HepG2 (cell line): ENCODE results near the gene LPO. TPM values are rescaled to one million over a fixed set of nuclear protein-coding genes. Genes with fewer than 3 reads are reported as not detected.

ENCODE experiments used
- ETV5 ChIP-seq: IDR thresholded peaks from 2 replicates; pipeline ENCODE4 v1.6.1; 2018; ENCODE audit warnings: missing biosample characterization, missing genetic modification reagents, inconsistent platforms, borderline replicate concordance
- HOXD1 ChIP-seq: sonication (generic); formaldehyde crosslinking; IDR thresholded peaks from 2 replicates; pipeline ENCODE4 v1.5.0; 2020; ENCODE audit warnings: missing genetic modification reagents
- JDP2 ChIP-seq: sonication (generic); formaldehyde crosslinking; IDR thresholded peaks from 2 replicates; pipeline ENCODE4 v1.8.1; 2022; ENCODE audit warnings: missing genetic modification reagents, borderline replicate concordance
- MTF1 ChIP-seq: sonication (generic); formaldehyde crosslinking; IDR thresholded peaks from 2 replicates; pipeline ENCODE4 v1.5.0; 2020; ENCODE audit warnings: missing genetic modification reagents
- NCOR1 ChIP-seq: fragments of 200-600 bp; sonication (generic); IDR thresholded peaks from 2 replicates; pipeline ENCODE4 v1.7.0; 2017; ENCODE audit warnings: antibody characterized with exemption, low read length, borderline replicate concordance
- PLSCR1 ChIP-seq: sonication (generic); formaldehyde crosslinking; IDR thresholded peaks from 2 replicates; pipeline ENCODE4 v1.5.0; 2020; ENCODE audit warnings: missing genetic modification reagents, mild to moderate bottlenecking, borderline replicate concordance
- REXO4 ChIP-seq: sonication (generic); formaldehyde crosslinking; IDR thresholded peaks from 2 replicates; pipeline ENCODE4 v1.8.0; 2022; ENCODE audit warnings: missing genetic modification reagents, mild to moderate bottlenecking, borderline replicate concordance
- ZBTB3 ChIP-seq: sonication (generic); formaldehyde crosslinking; IDR thresholded peaks from 2 replicates; pipeline ENCODE4 v1.4.0; 2020; ENCODE audit warnings: low read depth, mild to moderate bottlenecking, moderate library complexity, missing genetic modification reagents, borderline replicate concordance
- ZKSCAN5 ChIP-seq: sonication (generic); formaldehyde crosslinking; IDR thresholded peaks from 2 replicates; pipeline ENCODE4 v1.5.1; 2020; ENCODE audit warnings: mild to moderate bottlenecking, missing genetic modification reagents
- ZNF484 ChIP-seq: sonication (generic); formaldehyde crosslinking; IDR thresholded peaks from 2 replicates; pipeline ENCODE4 v1.5.1; 2020; ENCODE audit warnings: mild to moderate bottlenecking, low read depth, missing genetic modification reagents, borderline replicate concordance
- ZNF512B ChIP-seq: sonication (generic); formaldehyde crosslinking; IDR thresholded peaks from 2 replicates; pipeline ENCODE4 v1.5.1; 2020; ENCODE audit warnings: missing genetic modification reagents, mild to moderate bottlenecking, borderline replicate concordance
- ZNF552 ChIP-seq: sonication (generic); formaldehyde crosslinking; IDR thresholded peaks from 2 replicates; pipeline ENCODE4 v1.9.0; 2022; ENCODE audit warnings: missing genetic modification reagents, mild to moderate bottlenecking, borderline replicate concordance
- ZNF614 ChIP-seq: IDR thresholded peaks from 2 replicates; pipeline ENCODE4 v1.6.1; 2018; ENCODE audit warnings: missing biosample characterization, missing genetic modification reagents, inconsistent platforms, borderline replicate concordance
- polyA plus RNA-seq, 8 experiments: library from polyadenylated mRNA; depleted of rRNA in 3 of 8; stranded (reverse) in 7 of 8; unstranded in 1 of 8; fragments of >200 nt; fragmentation: Illumina TruSeq in 4 of 8; extraction: Trizol in 4 of 8; gene quantifications; 2 replicates each; pipeline versions ENCODE4 v1.2.1 to v1.2.3, GENCODE V29; 2011 to 2016; ENCODE audit warnings: low read depth in 4 of 8, missing spikeins in 1 of 8, mixed read lengths in 1 of 8; ENCODE audit not compliant: insufficient read depth in 1 of 8
- total RNA-seq, 5 experiments: library from RNA; depleted of rRNA; stranded (reverse); fragments of >200 nt; fragmentation: Illumina TruSeq; extraction: Trizol; gene quantifications; 2 replicates each; pipeline ENCODE4 v1.2.3, GENCODE V29; 2016; ENCODE audit warnings: low read depth in 1 of 5
- TF ChIP-seq, protein P1 (sequence below): sonication (generic); formaldehyde crosslinking; IDR thresholded peaks from 2 replicates; pipeline ENCODE4 v1.4.0; 2020; ENCODE audit warnings: missing genetic modification reagents
- TF ChIP-seq, protein P2 (sequence below): sonication (generic); formaldehyde crosslinking; IDR thresholded peaks from 2 replicates; pipeline ENCODE4 v1.9.0; 2021; ENCODE audit warnings: missing genetic modification reagents, mild to moderate bottlenecking, borderline replicate concordance
- TF ChIP-seq, protein P3 (sequence below): sonication (generic); formaldehyde crosslinking; IDR thresholded peaks from 2 replicates; pipeline ENCODE4 v1.4.0; 2020; ENCODE audit warnings: missing genetic modification reagents

Gene LPO
- total and polyA plus RNA-seq, 2 of the 13 experiments (the other 11 are each of a cell fraction or from before 2014, with no cell fraction given), result not detected

DNA sequence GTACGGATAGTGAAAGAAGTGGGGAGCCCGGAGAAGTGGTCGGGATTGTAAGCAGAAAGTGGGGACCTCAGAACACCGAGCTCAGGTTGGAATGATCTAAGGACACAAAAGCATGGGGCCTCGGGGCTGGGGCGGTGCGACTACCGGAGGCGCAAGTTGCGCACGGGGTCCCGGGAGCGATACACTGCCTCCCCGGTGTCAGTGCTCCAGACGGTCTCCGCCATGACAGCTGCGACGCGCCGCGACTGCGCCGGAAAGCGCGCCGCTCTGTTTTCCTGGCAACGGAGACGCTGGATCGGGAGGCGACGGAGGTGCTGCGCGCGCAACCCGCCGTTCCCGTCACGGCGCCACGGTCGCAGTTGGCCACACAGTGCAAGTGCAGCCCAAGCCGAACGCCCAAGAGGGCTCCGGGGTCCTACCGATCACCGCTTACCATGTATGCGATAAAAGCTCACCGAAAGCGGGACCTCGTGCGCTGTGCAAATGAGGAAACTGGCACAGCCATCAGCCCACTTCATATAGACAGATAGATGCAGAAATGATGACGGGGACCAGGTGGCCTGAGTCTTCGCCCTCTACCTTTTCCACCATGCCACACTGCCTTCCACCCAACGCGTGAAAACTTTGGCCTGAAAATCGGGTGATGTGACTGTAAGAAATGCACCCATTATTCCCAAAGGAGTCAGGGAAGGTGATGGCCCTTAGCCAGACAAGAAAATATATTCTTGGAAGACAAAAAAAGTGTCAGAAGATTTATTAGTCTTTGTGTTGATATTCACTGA lies 19.2 kb upstream of the LPO start, which contains the start of gene MKS1 (continued):
- TF ChIP-seq ZNF614 (peak; percentile 89), ZNF512B (CRISPR knock-in tag) (0 out of 2 replicates have a peak, but pooled peaks have one; percentile 20), ZBTB3 (CRISPR knock-in tag) (no peak), ZNF552 (peak; percentile 78; the same call in 1 of the 2 replicates), PLSCR1 (CRISPR knock-in tag) (no peak; the same call in 1 of the 2 replicates), ETV5 (CRISPR knock-in tag) (peak; percentile 65), MTF1 (CRISPR knock-in tag) (no peak; the same call in 1 of the 2 replicates), ZNF484 (no peak), NCOR1 (no peak), REXO4 (CRISPR knock-in tag) (no peak), JDP2 (CRISPR knock-in tag) (no peak), HOXD1 (peak; percentile 63; the same call in 1 of the 2 replicates), ZKSCAN5 (CRISPR knock-in tag) (no peak; the same call in 1 of the 2 replicates)
- TF ChIP-seq, protein P1, sequence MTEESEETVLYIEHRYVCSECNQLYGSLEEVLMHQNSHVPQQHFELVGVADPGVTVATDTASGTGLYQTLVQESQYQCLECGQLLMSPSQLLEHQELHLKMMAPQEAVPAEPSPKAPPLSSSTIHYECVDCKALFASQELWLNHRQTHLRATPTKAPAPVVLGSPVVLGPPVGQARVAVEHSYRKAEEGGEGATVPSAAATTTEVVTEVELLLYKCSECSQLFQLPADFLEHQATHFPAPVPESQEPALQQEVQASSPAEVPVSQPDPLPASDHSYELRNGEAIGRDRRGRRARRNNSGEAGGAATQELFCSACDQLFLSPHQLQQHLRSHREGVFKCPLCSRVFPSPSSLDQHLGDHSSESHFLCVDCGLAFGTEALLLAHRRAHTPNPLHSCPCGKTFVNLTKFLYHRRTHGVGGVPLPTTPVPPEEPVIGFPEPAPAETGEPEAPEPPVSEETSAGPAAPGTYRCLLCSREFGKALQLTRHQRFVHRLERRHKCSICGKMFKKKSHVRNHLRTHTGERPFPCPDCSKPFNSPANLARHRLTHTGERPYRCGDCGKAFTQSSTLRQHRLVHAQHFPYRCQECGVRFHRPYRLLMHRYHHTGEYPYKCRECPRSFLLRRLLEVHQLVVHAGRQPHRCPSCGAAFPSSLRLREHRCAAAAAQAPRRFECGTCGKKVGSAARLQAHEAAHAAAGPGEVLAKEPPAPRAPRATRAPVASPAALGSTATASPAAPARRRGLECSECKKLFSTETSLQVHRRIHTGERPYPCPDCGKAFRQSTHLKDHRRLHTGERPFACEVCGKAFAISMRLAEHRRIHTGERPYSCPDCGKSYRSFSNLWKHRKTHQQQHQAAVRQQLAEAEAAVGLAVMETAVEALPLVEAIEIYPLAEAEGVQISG, result peak; percentile 93
- TF ChIP-seq, protein P2, sequence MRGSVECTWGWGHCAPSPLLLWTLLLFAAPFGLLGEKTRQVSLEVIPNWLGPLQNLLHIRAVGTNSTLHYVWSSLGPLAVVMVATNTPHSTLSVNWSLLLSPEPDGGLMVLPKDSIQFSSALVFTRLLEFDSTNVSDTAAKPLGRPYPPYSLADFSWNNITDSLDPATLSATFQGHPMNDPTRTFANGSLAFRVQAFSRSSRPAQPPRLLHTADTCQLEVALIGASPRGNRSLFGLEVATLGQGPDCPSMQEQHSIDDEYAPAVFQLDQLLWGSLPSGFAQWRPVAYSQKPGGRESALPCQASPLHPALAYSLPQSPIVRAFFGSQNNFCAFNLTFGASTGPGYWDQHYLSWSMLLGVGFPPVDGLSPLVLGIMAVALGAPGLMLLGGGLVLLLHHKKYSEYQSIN (CRISPR knock-in tag), result no peak
- TF ChIP-seq, protein P3, sequence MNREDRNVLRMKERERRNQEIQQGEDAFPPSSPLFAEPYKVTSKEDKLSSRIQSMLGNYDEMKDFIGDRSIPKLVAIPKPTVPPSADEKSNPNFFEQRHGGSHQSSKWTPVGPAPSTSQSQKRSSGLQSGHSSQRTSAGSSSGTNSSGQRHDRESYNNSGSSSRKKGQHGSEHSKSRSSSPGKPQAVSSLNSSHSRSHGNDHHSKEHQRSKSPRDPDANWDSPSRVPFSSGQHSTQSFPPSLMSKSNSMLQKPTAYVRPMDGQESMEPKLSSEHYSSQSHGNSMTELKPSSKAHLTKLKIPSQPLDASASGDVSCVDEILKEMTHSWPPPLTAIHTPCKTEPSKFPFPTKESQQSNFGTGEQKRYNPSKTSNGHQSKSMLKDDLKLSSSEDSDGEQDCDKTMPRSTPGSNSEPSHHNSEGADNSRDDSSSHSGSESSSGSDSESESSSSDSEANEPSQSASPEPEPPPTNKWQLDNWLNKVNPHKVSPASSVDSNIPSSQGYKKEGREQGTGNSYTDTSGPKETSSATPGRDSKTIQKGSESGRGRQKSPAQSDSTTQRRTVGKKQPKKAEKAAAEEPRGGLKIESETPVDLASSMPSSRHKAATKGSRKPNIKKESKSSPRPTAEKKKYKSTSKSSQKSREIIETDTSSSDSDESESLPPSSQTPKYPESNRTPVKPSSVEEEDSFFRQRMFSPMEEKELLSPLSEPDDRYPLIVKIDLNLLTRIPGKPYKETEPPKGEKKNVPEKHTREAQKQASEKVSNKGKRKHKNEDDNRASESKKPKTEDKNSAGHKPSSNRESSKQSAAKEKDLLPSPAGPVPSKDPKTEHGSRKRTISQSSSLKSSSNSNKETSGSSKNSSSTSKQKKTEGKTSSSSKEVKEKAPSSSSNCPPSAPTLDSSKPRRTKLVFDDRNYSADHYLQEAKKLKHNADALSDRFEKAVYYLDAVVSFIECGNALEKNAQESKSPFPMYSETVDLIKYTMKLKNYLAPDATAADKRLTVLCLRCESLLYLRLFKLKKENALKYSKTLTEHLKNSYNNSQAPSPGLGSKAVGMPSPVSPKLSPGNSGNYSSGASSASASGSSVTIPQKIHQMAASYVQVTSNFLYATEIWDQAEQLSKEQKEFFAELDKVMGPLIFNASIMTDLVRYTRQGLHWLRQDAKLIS (CRISPR knock-in tag), result no peak
